D341Med (cell line): ENCODE results near the gene KIRREL3.

ENCODE experiments used
- DNase-seq: peaks from one replicate; pipeline ENCODE4 v3.0.0; 2012; ENCODE audit warnings: low spot score

The KIRREL3 gene

GRCh38 chr11:126997196-126997595 lies 3.4 kb downstream of the KIRREL3 start:
- no peak for DNase-seq

- DNase-seq = no peak
Measured at GRCh38 chr11:126996036-126996804, 4.3 kb downstream of the KIRREL3 start.

- no peak for DNase-seq
Measured at GRCh38 chr11:126993599-126993998, 7.0 kb downstream of the KIRREL3 start.

GRCh38 chr11:126992804-126993111 lies 7.8 kb downstream of the KIRREL3 start:
- DNase-seq = no peak

GRCh38 chr11:126992065-126992803 lies 8.3 kb downstream of the KIRREL3 start:
- no peak for DNase-seq

GRCh38 chr11:126991596-126991995 lies 9.0 kb downstream of the KIRREL3 start:
- DNase-seq = no peak

- no peak for DNase-seq
Measured at GRCh38 chr11:126990716-126991480, 9.7 kb downstream of the KIRREL3 start.

- DNase-seq = peak; percentile 88
Measured at GRCh38 chr11:126989942-126990715, 10.4 kb downstream of the KIRREL3 start.

GRCh38 chr11:126988655-126989054 lies 11.9 kb downstream of the KIRREL3 start:
- no peak for DNase-seq

- DNase-seq = no peak
Measured at GRCh38 chr11:126981635-126982034, 18.9 kb downstream of the KIRREL3 start.

- DNase-seq = no peak
Measured at GRCh38 chr11:126978911-126979310, 21.7 kb downstream of the KIRREL3 start.

GRCh38 chr11:126978165-126978564 lies 22.4 kb downstream of the KIRREL3 start:
- no peak for DNase-seq

- DNase-seq = no peak
Measured at GRCh38 chr11:126973051-126973450, 27.5 kb downstream of the KIRREL3 start.

- DNase-seq = no peak
Measured at GRCh38 chr11:126971305-126971704, 29.3 kb downstream of the KIRREL3 start.

GRCh38 chr11:126969865-126970479 lies 30.6 kb downstream of the KIRREL3 start:
- DNase-seq = no peak

GRCh38 chr11:126968915-126969314 lies 31.7 kb downstream of the KIRREL3 start:
- no peak for DNase-seq

GRCh38 chr11:126965331-126965730 lies 35.2 kb downstream of the KIRREL3 start:
- no peak for DNase-seq

GRCh38 chr11:126963603-126964363 lies 36.8 kb downstream of the KIRREL3 start:
- no peak for DNase-seq

- no peak for DNase-seq
Measured at GRCh38 chr11:126963115-126963514, 37.5 kb downstream of the KIRREL3 start.

- DNase-seq = no peak
Measured at GRCh38 chr11:126959700-126960099, 40.9 kb downstream of the KIRREL3 start.

- DNase-seq = no peak
Measured at GRCh38 chr11:126956635-126957034, 43.9 kb downstream of the KIRREL3 start.
